Adipose tissue (tissue), 3 donors: ENCODE measurements around the gene TPBG. TPM values are rescaled to one million over a fixed set of nuclear protein-coding genes. Genes with fewer than 3 reads are reported as not detected.

Experiments
- polyA plus RNA-seq, 3 donors: library from polyadenylated mRNA; stranded (reverse); fragments of 200-250 nt; gene quantifications; one replicate each; pipeline ENCODE4 v1.2.3, GENCODE V29; 2013
- donor health status: healthy with polysubstance abuse.
- donor health status: Bipolar disorder and iron deficiency.
- donor health status: healthy.

Gene TPBG
- polyA plus RNA-seq, 3 donors = 3.0 to 10.7 (median 5.5) TPM

Other genes with a start within 250 kb of the TPBG start
- 10 to 100 TPM; 12.0 to 22.6 (median 12.7) TPM for gene IBTK, start 116.1 kb upstream of the TPBG start, polyA plus RNA-seq